Heart right ventricle (tissue), 16 donors: Measurements from ENCODE around the gene CRACR2B. TPM values are rescaled to one million over a fixed set of nuclear protein-coding genes. Genes with fewer than 3 reads are reported as not detected.

Source experiments
- ATAC-seq, 8 donors: fragments of 200-7000 bp; cut with Tn5 transposase; one replicate each; pipeline ENCODE4 v1.9.1; 2020; ENCODE audit warnings: mild to moderate bottlenecking in 8 of 8, moderate library complexity in 8 of 8, moderate number of reproducible peaks in 1 of 8
- DNase-seq, 2 donors: peaks; one replicate each; pipeline ENCODE4 v3.0.0-alpha.2; 2020
- H3K27ac ChIP-seq, 10 donors: fragments of 200-600 bp; sonication (generic) in 2 of 10; one replicate each; pipeline versions ENCODE4 v1.5.0 to v1.8.0; 2020 to 2022; ENCODE audit warnings: mild to moderate bottlenecking in 3 of 10
- H3K27me3 ChIP-seq, 7 donors: fragments of 200-600 bp; one replicate each; pipeline ENCODE4 v1.8.0; 2021 to 2022; ENCODE audit warnings: mild to moderate bottlenecking in 2 of 7
- H3K36me3 ChIP-seq, 9 donors: fragments of 200-600 bp; sonication (generic) in 1 of 9; one replicate each; pipeline versions ENCODE4 v1.5.0 to v1.8.0; 2020 to 2022; ENCODE audit warnings: mild to moderate bottlenecking in 2 of 9
- H3K4me1 ChIP-seq, 9 donors: fragments of 200-600 bp; sonication (generic) in 1 of 9; one replicate each; pipeline versions ENCODE4 v1.5.0 to v1.8.0; 2020 to 2022; ENCODE audit warnings: mild to moderate bottlenecking in 4 of 9
- H3K4me3 ChIP-seq, 10 donors: fragments of 200-600 bp; sonication (generic) in 2 of 10; one replicate each; pipeline versions ENCODE4 v1.5.0 to v1.8.0; 2020 to 2022; ENCODE audit warnings: mild to moderate bottlenecking in 7 of 10, moderate library complexity in 2 of 10
- H3K9me3 ChIP-seq, 11 donors: fragments of 200-600 bp in 10 of 11; sonication (generic) in 2 of 11; one replicate each; pipeline versions ENCODE4 v1.5.0 to v1.8.0; 2013 to 2022; ENCODE audit warnings: mild to moderate bottlenecking in 2 of 11, control low read depth in 1 of 11, moderate library complexity in 1 of 11
- CTCF ChIP-seq, 9 donors: fragments of 200-600 bp; sonication (generic) in 2 of 9; IDR thresholded peaks; one replicate each; pipeline versions ENCODE4 v1.5.0 to v1.8.0; 2021 to 2022; ENCODE audit warnings: antibody characterized with exemption in 9 of 9, mild to moderate bottlenecking in 5 of 9, moderate library complexity in 1 of 9
- WGBS, 2 donors: extraction: QIAGEN DNeasy Blood & Tissue Kit; methylation state at CpG; one replicate each; pipeline ENCODE4 v1.1.7; 2013; ENCODE audit warnings: inconsistent platforms in 1 of 2; 5-methylcytosine and 5-hydroxymethylcytosine counted together
- intact Hi-C, 10 donors: fragments of 100-400 bp; cut with DNase I; formaldehyde crosslinking; loops; one replicate each; pipeline versions ENCODE4 v1.11.1 to v1.14.2; 2022
- polyA plus RNA-seq, 2 donors: library from polyadenylated mRNA; stranded (reverse); fragments of 200-250 nt; gene quantifications; one replicate each; pipeline ENCODE4 v1.2.3, GENCODE V29; 2013
- total RNA-seq, 10 donors: library from RNA; stranded (reverse); fragmentation: NEBNext Ultra II Directional in 3 of 10; extraction: Animal tissue kit (Norgen Biotek cat#: 25700) in 3 of 10; gene quantifications; one replicate each; pipeline versions ENCODE4 v1.2.1 to v1.2.4, GENCODE V29; 2021 to 2023
- donor health status: Arrhythmogenic right ventricular cardiomyopathy.
- donor health status: ischemic (EF 13 %, LVEDD 7.1; RV severe dilation, severe dysfunction).
- donor health status: healthy with polysubstance abuse.
- donor health status: DM: no; HTN: yes; CAD: no.
- donor health status: DM: no; HTN: no; CAD: no.
- donor health status: ischemic (EF 25% LVEDD 6.9; RV normal size, moderate dysfunction).
- donor health status: ischemic (EF 25% LVEDD 5.7; RV mildly dilated, moderate dysfunction).
- donor health status: healthy.
- donor health status: DM: yes; HTN: yes; CAD: no.
- donor health status: Ischemic cardiomyopathy.
- donor health status: ischemic (EF 35%, LVEDD 5.7; RV mildly dilated, moderate dysfunction).
- donor health status: nonischemic (EF 11% LVEDD 7.7; RV severe dilation, severe dysfunction).
- donor health status: DM: yes; HTN: yes; CAD: no.
- donor health status: PGD.
- donor health status: ischemic (EF 29% LVEDD 5.4; RV normal size, mild dysfunction).
- donor health status: nonischemic (EF 23%, LVEDD 6.1; RV moderate dilation, normal function).

The CRACR2B gene
- total and polyA plus RNA-seq, 12 donors = 11.4 to 72.3 (median 17.0) TPM

DNA sequence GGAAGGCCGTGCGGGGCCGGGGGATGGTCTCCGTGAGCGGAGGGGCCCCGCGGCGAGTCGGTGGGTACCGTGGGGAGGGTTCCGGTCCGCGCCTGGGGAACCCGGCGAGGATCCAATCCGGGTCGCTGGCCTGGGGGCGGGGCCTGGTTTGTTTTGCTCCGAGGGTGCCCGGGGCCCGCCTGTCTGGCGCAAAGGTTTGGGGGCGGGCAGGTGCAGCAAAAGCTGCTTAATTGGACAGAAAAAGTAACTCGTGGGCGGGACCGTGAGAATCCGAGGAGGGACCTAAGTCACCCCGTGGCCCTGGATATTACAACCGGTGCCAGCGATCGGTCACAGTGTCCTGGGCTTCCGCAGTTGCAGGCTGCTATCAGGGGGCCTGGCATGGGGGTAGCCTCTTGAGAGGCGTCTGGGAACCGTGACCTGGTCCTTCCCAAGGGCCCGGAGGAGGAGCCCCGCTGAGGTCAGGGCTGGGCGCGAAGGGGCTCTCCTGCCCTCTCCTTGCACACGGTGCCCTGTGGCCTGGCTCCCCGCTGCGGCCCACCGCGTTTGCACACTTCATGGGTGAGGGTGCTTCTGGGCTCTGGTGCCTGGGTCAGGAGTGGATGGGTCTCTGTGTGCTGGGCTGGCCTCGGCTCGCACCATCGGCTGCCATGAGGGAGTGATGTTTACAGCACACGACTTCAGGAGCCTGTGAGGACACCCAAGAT is 7.6 kb upstream of the CRACR2B start:
- peak; percentile 56 to 75 (median 66) for ATAC-seq
- peaks cover 0 to 42% (median 20%) of the 10 kb centered on the region in 9 donors for H3K36me3 ChIP-seq
- H3K27me3 ChIP-seq = no peaks in the 10 kb centered on the region
- no peaks in the 10 kb centered on the region for H3K9me3 ChIP-seq
- intact Hi-C loops = no loop called here
- DNase-seq = peak; percentile 88 to 91
- peak overlapping the region; percentile 87 to 99 (median 98) for H3K27ac ChIP-seq
- no peak for TF ChIP-seq CTCF (IDR thresholded peaks at IDR 0.05)
- H3K4me1 ChIP-seq = peaks cover 16 to 49% (median 34%) of the 10 kb centered on the region in 9 donors
- H3K4me3 ChIP-seq = peak overlapping the region; percentile 69 to 99 (median 92)
- 2 to 4% methylated on average over 44 to 47 of the region's 47 CpGs for WGBS, 2 donors

- Histone ChIP-seq H3K4me3 (peak overlapping the region; percentile 69 to 99 (median 92)), H3K27me3 (no peaks in the 10 kb centered on the region), H3K27ac (peak overlapping the region; percentile 87 to 99 (median 98)), H3K9me3 (no peaks in the 10 kb centered on the region), H3K4me1 (peaks cover 16 to 55% (median 38%) of the 10 kb centered on the region in 9 donors), H3K36me3 (peaks cover 0 to 44% (median 20%) of the 10 kb centered on the region in 9 donors)
- TF ChIP-seq CTCF (IDR thresholded peaks at IDR 0.05) = no peak
- intact Hi-C loops = no loop called here
- ATAC-seq (peak; percentile 8 to 81 (median 68)), DNase-seq (peak; percentile 79 to 80)
- 42 to 48% methylated on average over 11 of the region's 11 CpGs for WGBS, 2 donors
Measured at GRCh38 chr11:820655-821511, 6.8 kb upstream of the CRACR2B start.

GRCh38 chr11:821512-822371 is 6.0 kb upstream of the CRACR2B start:
- intact Hi-C loops = no loop called here
- no peak for TF ChIP-seq CTCF (IDR thresholded peaks at IDR 0.05)
- peak overlapping the region in 6 of 10 donors; percentile 69 to 97 (median 94) for H3K4me3 ChIP-seq
- peak in 1 of 2 donors; percentile 58 for DNase-seq
- H3K36me3 ChIP-seq = peaks cover 0 to 46% (median 20%) of the 10 kb centered on the region in 9 donors
- H3K9me3 ChIP-seq = no peaks in the 10 kb centered on the region
- peak in 1 of 8 donors; percentile 0 for ATAC-seq
- H3K27me3 ChIP-seq = peaks cover 0 to 6% (median 0%) of the 10 kb centered on the region in 7 donors
- WGBS, 2 donors = 61 to 68% methylated on average over 22 of the region's 22 CpGs
- H3K27ac ChIP-seq = peak overlapping the region in 9 of 10 donors; percentile 40 to 99 (median 98)
- peaks cover 21 to 63% (median 47%) of the 10 kb centered on the region in 9 donors for H3K4me1 ChIP-seq
